AG09309 (cell line): Measurements from ENCODE around the gene EMC9.

ENCODE experiments used
- DNase-seq: peaks from one replicate; pipeline ENCODE4 v3.0.0-alpha.2; 2010; ENCODE audit warnings: low read depth
- H3K4me3 ChIP-seq: 2 replicates; pipeline ENCODE4 v1.5.1; 2011; ENCODE audit warnings: mild to moderate bottlenecking, low read depth, low read length, moderate library complexity; ENCODE audit not compliant: control insufficient read depth
- CTCF ChIP-seq: IDR thresholded peaks from 2 replicates; pipeline ENCODE4 v1.5.1; 2011; ENCODE audit warnings: mild to moderate bottlenecking, low read depth, low read length, inconsistent platforms; ENCODE audit not compliant: insufficient read depth, control insufficient read depth; ENCODE audit errors: missing control alignments

The EMC9 gene

DNA sequence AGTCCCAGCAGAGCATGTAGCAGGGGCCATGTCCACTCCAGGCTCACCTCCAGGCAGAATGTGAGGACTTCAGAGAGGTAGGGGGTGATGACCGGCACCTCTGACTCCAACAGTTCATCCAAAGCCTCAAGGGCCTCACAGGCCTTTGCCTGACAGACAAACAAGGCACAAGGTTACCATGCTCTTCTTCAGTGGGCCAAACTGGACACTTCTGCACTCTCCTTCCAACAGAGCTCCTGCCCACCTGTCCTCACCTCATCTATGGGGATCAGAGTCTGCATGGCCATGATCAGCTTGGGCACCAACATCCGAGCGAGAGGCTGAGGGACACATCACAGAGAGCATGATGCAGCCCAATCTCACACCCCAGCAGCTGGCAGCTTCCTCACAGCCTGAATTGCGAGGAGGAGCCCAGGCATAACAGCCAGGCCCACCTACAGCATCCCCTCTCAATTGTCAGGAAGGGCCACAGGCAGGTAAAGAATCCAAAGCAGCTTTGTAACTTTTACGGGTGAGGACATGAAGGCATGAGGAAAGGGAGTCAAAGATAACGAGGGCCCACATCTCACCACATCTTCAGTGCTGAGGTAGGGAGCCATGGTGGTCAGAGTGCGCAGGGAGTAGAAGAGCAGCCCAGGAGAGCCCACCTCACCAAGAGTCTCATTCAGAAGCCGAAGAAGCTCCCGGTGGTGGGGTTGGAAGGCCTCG lies 45.6 kb upstream of the EMC9 start:
- DNase-seq, result no peak
- no peak overlapping the region for H3K4me3 ChIP-seq
- no peak for TF ChIP-seq CTCF

DNA sequence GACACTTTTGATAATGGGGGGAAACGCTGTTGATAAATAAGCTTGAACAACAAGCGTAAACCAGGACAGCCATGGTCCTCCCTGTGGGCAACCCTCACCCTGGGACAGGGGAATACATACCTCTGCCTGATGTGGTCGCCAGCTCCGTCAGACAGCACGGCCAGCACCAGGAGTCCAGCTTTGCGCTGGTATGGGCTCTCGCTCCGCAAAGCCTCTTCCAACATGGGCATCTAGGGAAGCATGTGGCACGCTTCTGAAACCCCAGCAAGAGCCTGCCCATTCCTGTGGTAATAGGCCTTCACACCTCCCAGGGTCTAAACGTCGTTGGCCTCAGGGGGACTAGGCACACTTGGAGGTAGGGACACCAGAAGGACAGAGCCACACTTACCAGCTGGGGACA lies 44.4 kb upstream of the EMC9 start:
- H3K4me3 ChIP-seq, result no peak overlapping the region
- no peak for DNase-seq
- TF ChIP-seq CTCF, result no peak

DNA sequence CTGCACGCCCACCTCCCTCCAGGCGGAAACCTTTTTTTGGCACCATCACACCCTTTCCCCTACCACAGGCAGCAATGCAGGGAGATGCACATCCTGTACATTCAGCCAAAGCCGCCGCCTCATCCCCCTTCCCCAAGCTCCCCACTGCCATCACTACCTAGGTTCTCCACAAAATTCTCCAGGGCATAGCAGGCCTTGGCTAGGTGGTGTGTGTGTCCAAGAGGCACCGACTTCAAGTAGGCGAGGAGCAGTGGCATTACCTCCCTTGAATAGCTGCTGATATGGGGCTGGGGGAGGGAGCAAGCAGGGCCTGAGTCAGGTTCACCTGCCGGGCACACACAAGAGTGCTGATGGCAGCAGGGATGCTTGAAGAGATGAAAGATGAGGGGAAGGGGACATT lies 43.6 kb upstream of the EMC9 start:
- DNase-seq, result no peak
- no peak overlapping the region for H3K4me3 ChIP-seq
- no peak for TF ChIP-seq CTCF

DNA sequence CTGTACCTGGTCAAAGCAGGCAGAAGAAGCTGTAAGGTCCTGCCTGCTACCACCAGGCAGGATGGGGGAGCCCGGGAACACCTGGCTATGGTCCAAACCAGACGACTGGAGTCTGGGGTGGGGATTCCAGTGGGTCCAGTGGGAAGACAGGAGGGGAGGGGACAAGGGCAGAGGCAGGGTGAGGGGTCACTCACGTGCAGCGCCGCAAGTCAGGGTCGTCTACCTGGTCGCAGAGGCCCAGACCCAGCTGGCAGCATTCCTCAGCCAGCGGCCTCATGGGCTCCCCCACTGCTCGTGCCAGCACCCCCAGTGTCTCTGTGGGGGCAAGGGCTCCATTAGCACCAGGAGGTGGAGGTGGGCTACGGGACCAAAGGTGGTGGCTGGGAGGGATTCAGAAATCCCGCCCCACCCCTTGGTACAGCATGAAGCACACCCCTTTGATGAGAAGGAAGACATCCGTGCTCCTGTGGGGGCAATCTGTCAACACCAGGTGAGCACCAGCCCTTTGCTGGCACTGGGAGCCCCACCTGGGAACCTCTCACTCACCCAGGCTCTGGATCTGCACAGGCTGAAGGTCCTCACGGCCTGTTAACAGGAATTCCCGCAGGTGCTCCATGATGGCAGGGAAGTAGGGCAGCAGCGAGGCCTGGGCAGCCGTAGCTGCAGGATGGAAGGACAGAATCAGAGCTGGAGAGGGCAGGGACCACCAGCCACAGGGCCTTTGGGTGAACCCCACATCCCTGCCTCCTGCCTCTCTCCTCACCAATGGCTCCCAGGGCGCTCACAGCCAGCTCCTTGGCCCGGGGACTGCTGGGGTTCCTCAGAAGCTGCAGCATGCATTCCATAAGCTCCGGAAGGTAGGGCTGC lies 42.9 kb upstream of the EMC9 start:
- DNase-seq, result no peak
- H3K4me3 ChIP-seq, result no peak overlapping the region
- no peak for TF ChIP-seq CTCF

DNA sequence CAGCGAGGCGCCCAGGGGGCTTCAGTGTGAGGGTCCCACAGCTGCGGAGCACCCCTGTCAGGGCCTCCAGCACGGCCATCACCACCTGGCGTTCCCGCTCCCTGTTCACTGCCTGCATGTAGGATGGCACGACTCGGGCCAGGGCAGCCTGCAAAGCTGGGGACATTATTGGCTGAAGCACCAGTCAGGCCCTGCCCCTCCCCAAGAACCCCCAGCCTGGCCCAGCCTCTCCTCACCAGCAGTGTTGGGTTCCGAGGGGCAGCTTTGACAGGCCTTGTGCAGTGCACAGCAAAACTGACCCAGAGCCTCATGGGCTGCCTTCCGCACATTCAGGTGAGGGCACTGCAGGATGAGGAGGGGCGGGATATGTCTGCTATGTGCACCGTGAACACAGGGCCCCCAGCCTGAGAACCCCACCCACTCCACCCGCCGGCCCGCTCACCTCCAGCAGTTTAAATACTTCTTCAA lies 41.7 kb upstream of the EMC9 start:
- H3K4me3 ChIP-seq, result no peak overlapping the region
- DNase-seq, result no peak
- TF ChIP-seq CTCF, result no peak

DNA sequence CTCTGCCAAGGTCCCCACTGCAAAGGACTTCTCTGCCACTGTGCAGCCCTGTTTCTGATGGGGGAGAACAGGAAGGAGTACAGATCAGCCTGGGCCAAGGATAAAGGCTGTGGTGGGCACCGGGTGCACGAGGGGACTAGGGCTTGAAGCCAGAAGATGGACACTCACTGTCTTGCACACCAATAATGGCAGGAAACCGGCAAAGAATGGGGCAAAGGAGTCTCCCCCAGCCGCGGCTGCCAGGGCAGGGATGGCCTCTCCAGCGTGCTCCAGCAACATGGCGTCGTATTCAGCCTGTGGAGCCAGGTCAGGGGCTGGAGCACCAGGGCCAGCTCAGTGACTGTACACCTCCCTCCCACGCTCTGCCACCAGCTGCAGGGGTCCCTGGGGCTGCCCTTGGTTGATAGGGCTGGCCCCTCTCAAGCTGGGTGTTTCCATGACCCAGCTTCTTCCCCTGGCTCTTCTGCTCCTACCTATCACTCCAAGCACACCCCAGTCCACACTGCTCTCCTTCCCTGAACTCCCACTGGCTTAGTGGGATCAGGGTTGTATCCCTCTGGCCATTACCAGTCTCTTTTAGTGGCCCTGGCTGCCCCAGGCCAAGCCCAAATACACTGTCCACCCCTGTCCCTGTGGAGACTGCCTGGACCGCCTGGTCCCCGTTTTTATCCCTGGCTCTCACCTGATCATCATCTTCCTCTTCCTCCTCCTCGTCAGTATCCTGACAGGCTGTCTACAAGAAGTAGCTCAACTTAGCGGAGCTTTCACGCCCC lies 40.9 kb upstream of the EMC9 start:
- no peak for DNase-seq
- TF ChIP-seq CTCF, result no peak
- H3K4me3 ChIP-seq, result no peak overlapping the region
